ENCODE results near the gene CRLF3.
"Not testable (repeated sequence)": the region's sequence is repeated elsewhere in the genome, so short reads cannot be mapped to it uniquely, and the experiment has no call there.

DNA sequence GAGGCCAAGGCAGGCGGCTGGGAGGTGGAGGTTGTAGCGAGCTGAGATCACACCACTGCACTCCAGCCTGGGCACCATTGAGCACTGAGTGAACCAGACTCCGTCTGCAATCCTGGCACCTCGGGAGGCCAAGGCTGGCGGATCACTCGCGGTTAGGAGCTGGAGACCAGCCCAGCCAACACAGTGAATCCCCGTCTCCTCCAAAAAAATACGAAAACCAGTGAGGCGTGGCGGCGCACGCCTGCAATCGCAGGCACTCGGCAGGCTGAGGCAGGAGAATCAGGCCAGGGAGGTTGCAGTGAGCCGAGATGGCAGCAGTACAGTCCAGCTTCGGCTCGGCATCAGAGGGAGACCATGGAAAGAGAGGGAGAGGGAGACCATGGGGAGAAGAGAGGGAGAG, 88.1 kb downstream of the CRLF3 start:
- TF ChIP-seq CTCF, POLR2A (IDR thresholded peaks at IDR 0.05): not testable (repeated sequence)

Measured in Peyer's patch (tissue), 4 donors.